DMS53 treated with DMSO at 0.1 percent for 48 hours (cell line): Measurements from ENCODE around the gene PTCD3.

Experiments
- DNase-seq: peaks from one replicate; lab custom pipeline; 2025; ENCODE audit not compliant: unreplicated experiment; lab: John Stamatoyannopoulos, UW

Gene PTCD3

GRCh38 chr2:86143307-86143706, 37.3 kb downstream of the PTCD3 start:
- DNase-seq, result no peak

GRCh38 chr2:86143926-86144685, 38.1 kb downstream of the PTCD3 start:
- no peak for DNase-seq

GRCh38 chr2:86147793-86148192, 41.8 kb downstream of the PTCD3 start:
- no peak for DNase-seq

- no peak for DNase-seq
These were observed 44.5 kb downstream of the PTCD3 start for GRCh38 chr2:86150502-86150901.

GRCh38 chr2:86157009-86157556, 51.0 kb downstream of the PTCD3 start:
- no peak for DNase-seq

GRCh38 chr2:86158286-86158685, 52.3 kb downstream of the PTCD3 start:
- DNase-seq, result no peak

- DNase-seq, result no peak
These were observed 54.3 kb downstream of the PTCD3 start for GRCh38 chr2:86160156-86160952.

GRCh38 chr2:86170449-86170848, 64.4 kb downstream of the PTCD3 start:
- no peak for DNase-seq

- DNase-seq, result peak; percentile 22
These were observed 65.3 kb downstream of the PTCD3 start for GRCh38 chr2:86171295-86171694.

GRCh38 chr2:86172610-86173009, 66.6 kb downstream of the PTCD3 start:
- DNase-seq, result no peak

GRCh38 chr2:86174445-86174844, 68.4 kb downstream of the PTCD3 start:
- DNase-seq, result no peak

- DNase-seq, result no peak
These were observed 69.8 kb downstream of the PTCD3 start for GRCh38 chr2:86175828-86176227.

- DNase-seq, result no peak
These were observed 70.6 kb downstream of the PTCD3 start for GRCh38 chr2:86176597-86176996.

- DNase-seq, result no peak
These were observed 79.6 kb downstream of the PTCD3 start for GRCh38 chr2:86185517-86186212.

- DNase-seq, result no peak
These were observed 80.4 kb downstream of the PTCD3 start for GRCh38 chr2:86186431-86186830.

GRCh38 chr2:86189782-86190416, 83.9 kb downstream of the PTCD3 start:
- no peak for DNase-seq
